GM18505 (cell line): Measurements from ENCODE around the gene VIT.

ENCODE experiments used
- ATAC-seq: cut with Tn5 transposase; IDR thresholded peaks from one replicate; pipeline ENCODE4 v1.9.1; 2021; ENCODE audit not compliant: unreplicated experiment
- POLR2A ChIP-seq: IDR thresholded peaks from 4 replicates; pipeline ENCODE4 v1.6.1; 2011; ENCODE audit warnings: borderline replicate concordance; ENCODE audit not compliant: insufficient read depth, insufficient read length; ENCODE audit errors: extremely low read depth

The VIT gene, protein sequence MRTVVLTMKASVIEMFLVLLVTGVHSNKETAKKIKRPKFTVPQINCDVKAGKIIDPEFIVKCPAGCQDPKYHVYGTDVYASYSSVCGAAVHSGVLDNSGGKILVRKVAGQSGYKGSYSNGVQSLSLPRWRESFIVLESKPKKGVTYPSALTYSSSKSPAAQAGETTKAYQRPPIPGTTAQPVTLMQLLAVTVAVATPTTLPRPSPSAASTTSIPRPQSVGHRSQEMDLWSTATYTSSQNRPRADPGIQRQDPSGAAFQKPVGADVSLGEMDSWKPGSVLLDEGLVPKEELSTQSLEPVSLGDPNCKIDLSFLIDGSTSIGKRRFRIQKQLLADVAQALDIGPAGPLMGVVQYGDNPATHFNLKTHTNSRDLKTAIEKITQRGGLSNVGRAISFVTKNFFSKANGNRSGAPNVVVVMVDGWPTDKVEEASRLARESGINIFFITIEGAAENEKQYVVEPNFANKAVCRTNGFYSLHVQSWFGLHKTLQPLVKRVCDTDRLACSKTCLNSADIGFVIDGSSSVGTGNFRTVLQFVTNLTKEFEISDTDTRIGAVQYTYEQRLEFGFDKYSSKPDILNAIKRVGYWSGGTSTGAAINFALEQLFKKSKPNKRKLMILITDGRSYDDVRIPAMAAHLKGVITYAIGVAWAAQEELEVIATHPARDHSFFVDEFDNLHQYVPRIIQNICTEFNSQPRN

DNA sequence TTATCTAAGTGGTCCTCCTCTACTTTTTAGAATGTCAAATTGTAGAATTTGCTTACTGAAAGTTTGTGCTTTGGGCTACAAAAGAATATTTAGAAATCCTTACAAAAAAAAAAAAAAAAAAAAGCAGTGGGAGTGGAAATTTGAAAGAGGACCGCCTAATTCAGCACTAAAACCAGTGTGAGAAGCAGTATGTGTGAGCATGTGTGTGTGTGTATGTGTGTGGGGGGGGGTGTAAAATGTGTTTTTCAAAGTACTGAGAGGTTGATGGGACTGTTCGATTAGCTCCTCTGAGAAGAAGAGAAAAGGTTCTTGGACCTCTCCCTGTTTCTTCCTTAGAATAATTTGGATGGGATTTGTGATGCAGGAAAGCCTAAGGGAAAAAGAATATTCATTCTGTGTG, at the start of gene VIT:
VIT (plus strand) TSS at position 175 of the 400 bp plus-strand sequence. CDS start 19,664 bp downstream, outside the sequence.
- no peak for ATAC-seq
- TF ChIP-seq POLR2A = no peak

DNA sequence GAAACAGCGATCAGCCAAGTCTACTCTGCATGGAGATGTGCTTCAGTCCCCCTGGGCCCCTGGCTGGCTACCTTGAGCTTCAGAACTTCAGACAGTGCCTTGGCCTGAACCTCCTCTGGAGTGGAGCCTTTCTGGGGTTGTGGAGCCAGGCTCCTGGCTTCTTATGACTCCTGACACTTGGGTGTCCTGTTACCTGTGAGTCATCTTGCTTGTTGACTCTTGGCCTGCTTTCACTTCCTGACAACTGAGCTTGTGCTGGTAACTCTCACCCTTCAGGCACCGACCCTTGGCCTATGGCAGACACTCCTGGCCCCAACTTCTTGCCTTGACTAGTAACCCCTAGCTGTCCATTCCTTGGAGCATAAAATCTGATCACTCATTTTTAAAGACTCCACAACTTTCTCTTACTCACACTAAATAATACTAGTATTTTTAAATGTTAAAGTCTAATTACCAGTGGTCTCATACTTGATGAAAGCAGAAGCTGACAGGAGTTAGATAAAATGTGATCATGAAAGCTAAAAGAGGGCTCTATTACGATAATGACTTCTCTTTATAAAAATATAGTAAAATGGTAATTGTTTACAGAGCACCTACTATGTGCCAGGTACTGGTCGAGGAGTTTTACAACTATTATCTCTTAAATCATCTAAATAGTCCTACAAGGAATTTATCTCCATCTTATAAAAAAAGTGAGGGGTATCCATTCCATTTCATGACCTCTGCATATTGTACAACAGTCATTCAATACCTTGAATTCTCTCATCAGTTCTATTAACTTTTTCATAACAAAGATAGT, 46.3 kb upstream of the VIT start:
- peak; percentile 80 for ATAC-seq
- TF ChIP-seq POLR2A = no peak

DNA sequence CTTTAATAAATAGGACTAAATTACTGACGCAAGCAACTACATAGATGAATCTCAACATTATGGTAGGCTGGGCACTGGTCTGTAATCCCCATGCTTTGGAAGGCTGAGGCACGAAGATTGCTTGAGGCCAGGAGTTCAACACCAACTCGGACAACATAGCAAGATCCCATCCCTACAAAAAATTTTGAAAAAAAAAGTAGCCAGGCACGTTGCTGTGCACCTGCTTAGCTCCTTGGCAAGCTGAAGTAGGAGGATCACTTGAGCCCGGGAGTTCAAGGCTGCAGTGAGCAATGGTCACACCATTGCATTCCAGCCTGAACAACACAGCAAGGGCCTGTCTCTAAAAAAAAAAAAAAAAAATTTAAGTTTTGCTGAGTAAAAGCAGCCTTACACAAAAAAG, 43.4 kb upstream of the VIT start:
- no peak for TF ChIP-seq POLR2A
- ATAC-seq = no peak

DNA sequence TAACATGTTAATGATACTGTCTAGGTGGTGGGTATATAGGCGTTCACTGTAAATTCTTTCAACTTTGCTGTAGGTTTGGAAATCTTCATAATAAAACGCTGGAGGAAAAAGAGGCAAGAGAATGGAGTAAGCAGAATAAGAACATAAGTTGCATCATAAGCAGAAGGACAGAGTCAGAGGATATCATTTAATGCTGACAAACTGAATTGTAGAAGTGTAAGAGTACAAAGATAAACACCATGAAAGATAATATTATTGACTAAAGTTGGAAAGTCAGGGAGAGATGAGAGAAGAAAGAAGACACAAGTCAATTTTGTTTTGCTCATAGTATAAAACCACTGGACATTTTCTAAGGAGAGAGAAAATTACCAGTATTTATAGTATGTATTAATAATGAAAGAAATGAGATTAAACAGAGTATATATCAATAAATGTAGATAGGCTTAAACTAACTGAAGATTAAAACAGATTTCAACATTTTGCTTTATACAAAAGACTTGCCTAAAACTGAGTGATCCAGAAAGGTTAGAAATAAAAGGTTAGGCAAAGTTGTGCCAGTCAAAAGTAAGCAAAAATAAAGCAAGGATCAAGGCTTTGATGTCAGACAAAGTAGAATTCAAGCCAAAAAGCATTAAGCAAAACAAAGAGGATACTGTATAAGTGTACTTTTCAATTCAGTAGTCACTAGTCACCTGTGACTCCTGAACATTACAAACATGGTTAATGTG, 42.4 kb upstream of the VIT start:
- no peak for ATAC-seq
- TF ChIP-seq POLR2A = no peak

DNA sequence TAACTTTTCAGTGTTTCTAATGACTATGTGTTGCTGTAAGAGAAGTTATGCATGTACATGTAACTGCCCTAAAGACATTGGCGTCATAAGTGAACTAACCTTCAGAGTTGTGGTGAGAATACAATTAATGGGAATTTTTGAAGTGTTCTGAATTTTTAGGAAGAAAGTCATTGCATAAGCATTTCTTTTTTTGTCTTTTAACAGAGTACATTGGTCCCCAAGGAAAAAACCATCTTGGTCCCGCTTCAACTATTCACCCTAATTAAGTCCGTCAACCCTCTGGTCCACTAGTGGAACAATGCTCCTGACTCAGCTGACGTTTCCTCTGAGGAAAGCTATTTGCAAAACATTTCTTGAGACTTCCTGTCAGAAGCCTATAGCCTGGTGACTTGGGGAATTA, 41.1 kb upstream of the VIT start:
- no peak for ATAC-seq
- TF ChIP-seq POLR2A = no peak

DNA sequence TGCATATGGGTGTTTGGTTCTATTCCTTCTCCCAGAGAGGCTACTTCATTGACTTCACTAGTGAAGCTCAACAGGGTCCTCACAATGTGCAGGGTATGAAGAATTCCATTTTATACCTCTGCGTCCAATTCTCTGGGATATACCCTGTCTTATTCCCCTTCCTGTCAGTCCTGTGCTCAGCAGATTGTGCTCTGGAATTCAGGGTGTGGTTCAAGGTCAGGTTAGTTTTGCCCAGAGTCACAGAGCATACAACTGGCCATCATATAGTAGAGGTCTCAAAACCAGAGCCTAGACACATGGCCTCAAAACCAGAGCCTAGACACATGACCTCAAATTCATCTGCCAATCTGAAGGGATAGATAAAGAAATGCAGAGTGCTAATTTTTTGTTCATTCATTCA, 38.8 kb upstream of the VIT start:
- no peak for ATAC-seq
- no peak for TF ChIP-seq POLR2A

DNA sequence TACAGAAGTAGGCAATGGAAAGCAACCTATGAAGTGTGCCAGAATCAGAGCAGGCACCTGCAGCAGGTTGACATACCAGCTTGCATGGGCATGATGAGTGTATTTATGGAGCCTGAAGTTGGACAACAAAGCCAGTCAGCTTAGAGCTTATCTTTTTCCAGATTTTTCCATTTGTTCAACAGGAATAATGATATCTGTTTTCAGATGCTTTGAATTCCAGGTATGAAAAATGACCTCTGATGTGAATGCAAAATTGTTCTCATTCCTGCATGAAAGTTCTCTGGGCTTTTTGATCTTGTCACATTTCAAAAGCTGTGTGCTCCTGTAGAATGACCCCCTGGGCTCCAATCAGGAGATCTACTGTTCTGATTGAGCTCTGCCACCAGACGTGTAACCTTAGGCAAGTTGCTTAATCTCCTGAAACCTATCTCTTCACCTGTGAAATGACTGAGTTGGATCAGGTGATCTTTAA, 38.2 kb upstream of the VIT start:
- TF ChIP-seq POLR2A = no peak
- ATAC-seq = no peak

DNA sequence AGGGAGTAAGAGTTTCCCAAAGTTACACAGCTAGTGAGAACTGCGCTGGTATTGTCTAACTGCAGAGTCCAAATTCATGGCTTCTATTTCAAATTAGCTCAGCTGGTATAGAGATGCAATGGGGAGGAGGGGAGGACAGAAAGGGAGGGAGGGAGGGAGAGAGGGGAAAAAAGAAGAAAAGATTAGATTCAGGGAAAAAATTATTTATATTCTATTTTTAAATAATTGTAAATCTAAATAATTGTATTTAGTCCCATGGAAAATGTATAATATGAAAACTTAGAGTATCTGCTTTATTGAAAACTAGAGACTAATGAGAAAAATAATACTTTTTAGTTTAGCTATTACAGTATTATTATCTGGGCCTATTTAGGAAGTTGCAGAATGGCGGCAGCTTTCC, 37.3 kb upstream of the VIT start:
- no peak for ATAC-seq
- no peak for TF ChIP-seq POLR2A

DNA sequence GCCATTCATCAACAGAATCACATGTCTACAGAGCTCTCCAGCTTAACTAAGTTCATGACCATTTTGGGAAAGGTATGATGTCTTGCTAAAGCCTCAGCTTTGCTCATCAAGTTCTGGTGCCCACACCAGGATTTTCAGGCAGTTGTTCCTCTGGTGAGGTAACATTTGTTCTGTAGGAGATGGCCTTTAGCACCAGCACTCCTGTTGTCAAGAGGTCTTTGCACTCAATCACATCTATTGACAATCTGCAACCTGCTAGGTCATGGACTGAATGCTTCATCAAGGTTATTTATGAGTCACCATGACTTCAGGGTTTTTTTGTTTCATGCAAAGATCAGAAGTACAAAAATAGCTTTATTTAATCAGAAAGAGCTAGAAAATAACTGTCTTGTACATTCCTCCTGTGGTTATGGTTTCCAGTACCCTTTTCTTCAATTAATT, 36.6 kb upstream of the VIT start:
- peak; percentile 51 for ATAC-seq
- TF ChIP-seq POLR2A = no peak

DNA sequence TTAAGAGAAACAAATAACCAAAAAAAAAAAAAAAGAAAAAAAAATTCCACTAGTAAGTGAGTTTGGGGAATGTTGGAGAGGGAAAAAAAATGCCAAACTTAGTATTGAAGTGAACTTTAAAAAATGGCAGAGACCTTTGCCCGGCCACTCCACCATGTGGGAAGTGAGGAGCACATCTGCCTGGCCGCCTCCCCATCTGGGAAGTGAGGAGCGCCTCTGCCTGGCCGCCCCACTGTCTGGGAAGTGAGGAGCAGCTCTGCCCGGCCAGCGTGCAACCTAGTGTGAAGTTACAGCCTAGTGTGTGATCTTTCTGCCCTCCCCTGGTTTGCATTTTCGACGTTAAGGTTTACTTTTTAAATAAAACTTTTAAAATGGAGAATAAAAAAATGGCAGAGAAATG, 33.9 kb upstream of the VIT start:
- ATAC-seq = no peak
- no peak for TF ChIP-seq POLR2A

DNA sequence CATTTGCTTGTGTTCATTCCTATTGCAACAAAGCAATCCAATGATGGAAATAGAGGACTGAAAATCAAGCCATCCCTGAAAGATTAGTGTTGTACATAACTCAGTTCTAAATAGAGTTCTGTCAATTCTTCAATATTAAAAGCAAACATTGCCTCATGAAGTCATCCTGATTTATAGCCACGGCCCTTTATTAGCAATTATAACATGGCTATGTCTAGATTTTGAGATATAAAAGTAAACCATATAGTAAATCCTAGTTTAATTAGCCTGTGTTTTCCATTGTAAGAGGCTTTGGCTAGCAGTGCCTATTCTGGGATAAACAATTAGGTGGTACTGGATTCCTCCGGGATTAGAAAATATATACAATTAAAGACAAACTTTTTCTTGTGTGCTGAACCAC, 33.2 kb upstream of the VIT start:
- ATAC-seq = no peak
- TF ChIP-seq POLR2A = no peak

DNA sequence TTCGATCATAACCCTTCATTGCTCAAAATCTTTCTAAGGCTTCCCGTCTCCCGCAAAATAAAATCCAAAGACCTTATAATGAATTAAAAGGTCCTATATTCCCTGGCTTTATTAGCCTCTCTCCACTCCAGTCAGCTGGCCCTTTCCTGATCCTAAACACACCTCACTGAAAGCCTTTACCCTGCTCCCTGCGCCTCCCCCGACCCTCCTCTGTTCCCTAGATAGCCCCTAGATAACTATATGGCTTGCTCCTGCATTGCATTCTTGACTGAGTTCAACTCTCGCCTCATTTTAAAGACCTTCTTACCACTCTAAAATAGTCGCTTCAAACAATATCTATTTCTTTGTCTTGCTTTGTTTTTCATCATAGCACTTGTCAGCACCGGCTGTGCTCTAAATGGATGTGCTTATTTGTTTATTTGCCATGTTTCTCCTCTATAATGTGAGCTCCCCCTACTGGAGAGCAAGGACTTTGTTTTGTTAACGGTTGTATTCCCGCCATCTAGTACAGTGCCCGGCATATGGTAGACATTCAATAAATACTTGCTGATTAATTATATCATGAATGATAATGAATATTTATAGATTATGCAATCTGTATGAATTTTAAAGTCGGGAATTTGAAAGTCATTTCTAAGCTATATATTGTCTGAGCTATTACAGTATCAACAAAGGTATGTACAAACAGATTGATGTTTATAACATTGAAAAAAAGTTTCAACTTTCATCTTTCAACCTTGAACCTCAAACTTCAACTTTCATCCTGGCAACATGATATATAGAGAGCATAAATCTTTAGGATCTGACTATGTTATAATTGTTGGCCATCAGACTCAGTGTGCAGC, 32.4 kb upstream of the VIT start:
- TF ChIP-seq POLR2A = no peak
- ATAC-seq = peak; percentile 90
